ENCODE results near the gene LAMB1.
A peak's percentile ranks its signal among the peaks of the same experiment; 100 is the strongest.
"Not testable (repeated sequence)": the region's sequence is repeated elsewhere in the genome, so short reads cannot be mapped to it uniquely, and the experiment has no call there.

Gene LAMB1

DNA sequence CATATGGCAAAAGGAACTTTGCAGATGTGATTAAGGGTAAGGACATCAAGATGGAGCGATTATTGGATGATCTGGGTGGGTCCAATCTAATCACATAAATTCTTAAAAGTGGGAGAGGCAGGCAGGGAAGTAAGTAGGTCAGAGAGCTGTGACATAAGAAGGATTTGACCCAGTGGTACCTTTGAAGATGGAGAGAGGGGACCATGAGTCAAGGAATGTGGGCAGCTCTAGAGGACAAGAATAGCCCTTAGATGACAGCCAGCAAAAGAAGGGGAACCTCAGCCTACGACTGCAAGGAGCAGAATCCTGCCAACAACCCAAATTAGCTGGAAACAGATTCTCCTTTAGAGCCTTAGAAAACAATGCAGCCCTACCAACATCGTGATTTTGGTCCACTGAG, 34.5 kb downstream of the LAMB1 start:
- no peak for DNase-seq

GRCh38 chr7:107967420-107967819, 35.5 kb downstream of the LAMB1 start:
- no peak for DNase-seq

DNA sequence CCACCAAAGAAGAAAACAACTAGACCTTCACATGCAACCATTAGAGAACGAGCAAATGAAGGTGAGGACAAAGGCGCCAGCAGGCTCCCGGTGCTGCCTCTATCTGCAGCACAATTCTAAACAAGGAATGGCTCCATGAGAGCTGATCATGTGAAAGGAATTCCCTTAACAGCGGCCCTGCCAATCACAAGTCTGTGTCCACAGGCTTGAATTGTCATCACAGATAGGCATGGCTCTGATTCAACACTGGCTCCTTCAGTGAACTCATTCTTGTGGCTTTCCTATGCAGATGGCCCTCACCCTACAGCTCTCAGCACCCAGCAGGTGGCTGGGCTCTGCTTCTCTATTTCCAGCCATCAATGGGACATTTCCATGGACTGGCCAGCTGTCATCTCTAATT, 36.2 kb downstream of the LAMB1 start:
- DNase-seq, result no peak

GRCh38 chr7:107964510-107964909, 38.5 kb downstream of the LAMB1 start:
- DNase-seq, result no peak

GRCh38 chr7:107962817-107963216, 40.1 kb downstream of the LAMB1 start:
- no peak for DNase-seq

- no peak for DNase-seq
Observed at GRCh38 chr7:107961405-107961804, 41.6 kb downstream of the LAMB1 start.

GRCh38 chr7:107960272-107960671, 42.7 kb downstream of the LAMB1 start:
- no peak for DNase-seq

DNA sequence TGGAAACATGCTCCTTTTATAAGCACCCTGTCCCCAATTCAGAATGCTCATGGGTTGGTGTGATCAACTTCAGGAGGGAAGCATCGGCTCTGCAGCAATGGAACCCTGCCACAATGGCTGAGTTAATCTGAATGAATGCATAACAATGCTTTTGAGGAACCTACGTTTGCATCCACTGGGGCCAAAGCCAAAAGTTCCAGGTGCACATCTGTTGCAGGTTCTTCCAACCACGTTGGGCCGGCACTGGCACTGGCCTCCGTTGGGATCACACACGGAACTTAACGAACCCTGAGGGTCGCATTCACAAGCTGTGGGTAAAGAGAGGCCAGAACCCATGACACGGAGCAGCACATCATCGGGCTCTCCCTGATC, 43.4 kb downstream of the LAMB1 start:
- DNase-seq, result no peak

DNA sequence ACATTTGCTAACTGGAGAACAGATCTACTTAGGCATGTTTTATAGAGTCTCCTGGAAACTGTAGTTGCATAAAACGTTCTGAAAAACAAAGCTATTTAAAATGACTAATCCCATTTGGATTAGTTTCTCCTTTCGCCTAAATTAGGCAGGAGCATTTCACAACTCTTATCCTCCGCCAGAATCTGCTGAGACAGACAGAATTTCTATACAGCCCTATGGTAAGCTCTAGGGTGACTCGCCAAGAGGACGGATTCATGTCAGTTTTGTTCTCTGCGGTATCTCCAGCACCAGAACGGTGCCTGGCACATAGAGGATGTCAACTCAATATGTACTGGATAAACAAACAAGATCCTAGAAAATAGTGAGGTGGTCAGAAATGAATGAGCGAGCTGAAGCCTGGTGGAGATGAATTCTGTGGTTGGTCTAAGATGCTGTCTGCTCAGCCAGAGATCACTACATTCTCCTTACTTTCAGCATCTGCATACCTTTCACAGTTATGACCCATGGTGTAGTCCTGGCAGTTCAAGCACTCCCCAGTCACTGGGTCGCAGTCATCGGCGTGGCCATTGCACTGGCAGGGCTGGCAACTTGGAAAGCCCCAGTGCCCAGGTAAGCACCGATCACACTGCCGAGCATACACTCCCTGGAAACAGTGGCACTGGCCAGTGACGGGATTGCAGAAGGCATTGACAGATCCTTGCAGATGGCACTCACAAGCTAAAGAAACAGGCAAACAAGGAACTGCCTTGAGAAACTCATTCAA, 44.0 kb downstream of the LAMB1 start:
- DNase-seq, result no peak

- DNase-seq, result no peak
Observed at GRCh38 chr7:107957436-107957835, 45.5 kb downstream of the LAMB1 start.

GRCh38 chr7:107956950-107957349, 46.0 kb downstream of the LAMB1 start:
- DNase-seq, result not testable (repeated sequence)

- DNase-seq, result no peak
Observed at GRCh38 chr7:107955394-107955793, 47.6 kb downstream of the LAMB1 start.

- peak; percentile 17 for DNase-seq
Observed at GRCh38 chr7:107953924-107954303, 49.0 kb downstream of the LAMB1 start.

DNA sequence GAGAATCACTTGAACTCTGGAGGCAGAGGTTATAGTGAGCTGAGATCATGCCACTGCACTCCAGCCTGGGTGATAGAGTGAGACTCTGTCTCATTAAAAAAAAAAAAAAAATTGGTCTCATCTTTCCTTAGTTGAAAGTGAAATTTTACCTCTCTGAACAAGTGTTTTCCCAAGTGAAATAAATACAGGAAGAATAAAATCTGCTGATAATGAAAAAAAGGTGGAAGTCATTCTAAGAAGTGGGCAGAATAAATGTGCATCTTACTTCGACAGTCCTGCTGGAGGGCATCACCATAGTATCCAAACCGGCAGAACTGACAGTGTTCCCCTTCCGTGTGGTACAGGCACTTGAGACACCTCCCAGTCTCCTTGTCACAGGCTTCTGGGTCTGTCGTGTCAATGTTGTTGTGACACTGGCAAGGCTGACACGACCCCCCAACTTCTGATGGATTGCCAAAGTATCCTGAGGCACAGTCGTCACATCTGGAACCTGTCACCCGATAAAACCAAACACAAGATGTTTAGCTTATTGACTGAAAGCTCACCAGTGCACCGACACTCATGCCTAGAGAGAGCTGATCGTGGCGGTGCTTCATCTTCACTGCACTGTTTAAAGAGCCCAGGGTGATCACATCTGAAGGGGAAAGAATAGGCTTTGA, 49.6 kb downstream of the LAMB1 start:
- DNase-seq, result no peak

GRCh38 chr7:107951896-107952295, 51.1 kb downstream of the LAMB1 start:
- no peak for DNase-seq

GRCh38 chr7:107951172-107951787, 51.7 kb downstream of the LAMB1 start:
- no peak for DNase-seq

DNA sequence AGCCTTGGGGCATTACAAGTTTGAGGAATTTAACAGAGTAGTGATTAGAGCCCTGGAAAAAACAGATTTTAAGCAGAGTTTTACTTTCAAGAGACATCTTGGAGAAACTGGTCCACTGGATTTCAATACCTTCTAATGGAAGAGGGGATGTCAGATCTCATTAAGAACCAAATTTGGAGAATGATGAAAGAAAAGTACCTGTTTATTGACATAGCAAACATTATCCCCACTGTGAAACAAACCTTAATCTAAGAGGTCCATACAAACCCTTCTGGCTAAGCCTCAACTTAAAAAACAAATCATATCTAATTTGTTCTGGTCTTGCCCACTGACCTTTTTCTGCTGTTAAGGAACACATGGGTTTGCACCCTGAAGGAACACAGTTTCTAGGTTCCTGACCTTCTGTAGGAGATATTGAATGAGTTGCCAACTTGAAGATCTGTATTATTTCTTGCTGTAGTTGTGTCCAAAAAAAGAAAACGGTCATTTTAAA, 53.5 kb downstream of the LAMB1 start:
- no peak for DNase-seq

DNA sequence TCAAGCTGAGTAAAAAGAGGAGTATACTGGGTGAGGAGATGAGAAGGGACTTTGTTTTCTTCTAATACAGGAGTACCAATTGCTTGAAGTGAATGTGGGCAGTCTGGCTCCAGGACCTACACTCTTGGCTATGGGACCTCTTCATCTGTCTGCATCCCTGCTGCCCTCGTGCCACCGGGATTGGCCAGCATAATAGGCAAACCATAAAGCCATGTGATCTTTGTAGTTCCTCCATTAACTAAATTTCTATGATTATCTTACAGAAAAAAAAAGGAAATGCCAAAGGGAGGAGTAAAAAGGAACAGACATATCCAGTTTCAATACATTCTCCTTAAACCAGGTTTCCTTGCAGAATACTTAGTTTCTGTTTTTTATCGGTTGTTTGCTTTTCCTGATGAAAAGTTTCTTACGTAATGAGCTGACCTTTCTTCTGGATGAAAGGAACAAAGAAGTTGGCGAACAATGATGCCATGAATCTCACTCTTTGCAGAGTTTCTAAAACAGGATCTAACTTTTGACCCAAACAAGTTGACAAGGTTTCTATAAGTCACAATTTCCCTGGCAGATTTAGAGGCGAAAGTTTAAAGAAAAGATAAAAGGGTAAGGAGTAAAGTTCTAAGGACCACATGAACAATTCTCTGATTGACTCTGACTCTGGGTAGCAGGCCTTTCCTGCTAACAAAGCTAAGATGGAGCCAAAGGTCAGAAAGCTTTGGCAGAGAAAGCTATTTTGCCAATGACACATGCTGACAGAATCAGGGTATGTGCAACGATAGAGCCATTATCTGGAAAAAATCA, 54.1 kb downstream of the LAMB1 start:
- DNase-seq, result no peak

DNA sequence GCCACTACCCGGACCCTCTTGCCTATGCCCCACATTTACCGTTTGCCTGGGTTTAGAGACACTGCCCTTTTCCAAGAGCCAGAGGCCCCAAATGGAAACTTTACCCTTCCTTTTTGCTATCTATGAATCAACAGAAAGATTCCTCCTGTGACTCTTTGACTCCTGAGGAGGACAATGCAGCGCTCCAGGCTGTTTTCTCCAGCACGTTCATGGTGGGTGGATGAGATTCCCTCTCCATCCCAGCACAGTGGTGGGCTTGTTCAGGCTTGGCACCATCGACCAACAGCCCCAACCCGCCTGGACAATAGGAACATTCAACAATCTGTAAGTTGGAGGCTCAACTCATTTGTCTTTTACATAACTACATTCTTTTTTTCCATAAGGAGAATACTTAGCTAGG, 56.1 kb downstream of the LAMB1 start:
- no peak for DNase-seq

DNA sequence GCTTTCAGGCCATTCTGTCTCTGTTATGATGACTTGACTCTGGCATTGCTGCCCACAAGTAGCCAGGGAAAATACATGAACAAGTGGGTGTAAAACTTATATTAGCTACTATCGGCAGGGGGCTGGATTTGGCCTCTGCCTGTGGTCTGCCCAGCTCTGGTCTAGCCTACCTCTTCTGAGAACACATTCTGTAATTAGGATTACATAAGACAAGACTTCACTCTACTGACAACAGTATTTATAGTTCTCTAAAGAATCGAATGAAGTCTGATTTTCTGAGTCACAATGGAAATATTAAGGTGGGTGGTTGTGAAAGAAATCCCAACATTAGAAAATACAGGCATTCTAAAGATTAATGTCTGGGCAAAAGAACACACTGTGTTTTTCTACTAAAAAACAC, 56.5 kb downstream of the LAMB1 start:
- no peak for DNase-seq

DNA sequence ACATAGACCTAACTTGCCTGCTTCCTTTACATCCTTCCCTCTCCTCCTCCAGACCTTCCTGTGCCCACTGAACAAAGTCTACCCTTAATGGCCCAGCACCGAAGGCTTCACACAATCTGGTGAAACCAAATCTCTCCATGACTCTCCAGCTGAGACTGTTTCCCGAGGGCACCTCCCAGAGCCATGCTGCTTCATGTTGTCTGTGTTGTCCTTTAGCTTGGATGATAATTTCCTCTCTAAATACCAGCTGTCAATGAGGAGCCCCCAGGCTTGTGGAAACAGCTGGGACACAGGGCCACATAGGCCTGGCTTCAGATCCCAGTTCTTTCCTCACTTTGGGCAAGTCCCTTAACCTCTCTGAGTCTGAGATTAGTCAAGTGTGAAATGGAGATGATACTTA, 57.6 kb downstream of the LAMB1 start:
- no peak for DNase-seq

GRCh38 chr7:107944411-107945169, 58.4 kb downstream of the LAMB1 start:
- DNase-seq, result no peak

DNA sequence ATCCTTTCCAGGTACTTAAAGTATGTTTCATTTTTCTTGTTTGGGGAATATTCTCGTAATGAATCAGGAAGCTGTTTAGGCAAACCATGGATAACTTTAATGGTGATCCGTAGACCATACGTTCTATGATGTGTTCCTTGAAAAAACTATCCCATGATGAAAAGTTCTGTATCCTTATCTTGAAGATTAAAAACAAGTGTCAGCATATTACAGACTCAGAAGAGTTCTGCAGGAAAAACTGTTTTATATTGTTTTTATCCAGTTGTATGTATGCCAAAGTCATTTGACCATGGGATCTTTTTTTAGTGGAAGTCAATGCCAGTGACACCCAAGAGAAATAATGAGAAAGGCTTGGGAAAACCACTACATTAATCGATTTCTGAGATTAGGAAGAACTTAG, 59.9 kb downstream of the LAMB1 start:
- no peak for DNase-seq

All from hematopoietic multipotent progenitor cell treated with erythropoietin and hydrocortisone succinate and interleukin-3 and kit ligand, for 4 days (in vitro differentiated cells).